A549 (cell line): Measurements from ENCODE around the gene DNAJB6. TPM values are rescaled to one million over a fixed set of nuclear protein-coding genes. Genes with fewer than 3 reads are reported as not detected.

Experiments
- ATAC-seq, 2 experiments: fragments of 200-7000 bp in 1 of 2; fragments of >200 bp in 1 of 2; cut with Nextera tagmentation in 1 of 2; cut with Tn5 transposase in 1 of 2; 3 replicates each; pipeline versions ENCODE4 v1.8.0 to v1.9.1; 2018 to 2020; ENCODE audit warnings: mild to moderate bottlenecking in 1 of 2, moderate library complexity in 1 of 2
- CTCF ChIA-PET: fragments of 300-600 bp; sonication (Branson Sonifier 250); formaldehyde crosslinking; extraction: SDS; loops from one replicate; lab custom pipeline; 2021; ENCODE audit warnings: antibody characterized with exemption, inconsistent platforms; lab: Yijun Ruan, JAX
- POLR2A ChIA-PET: fragments of 350-600 bp; formaldehyde crosslinking; extraction: SDS; loops from one replicate; lab custom pipeline; 2021; ENCODE audit warnings: antibody characterized with exemption, inconsistent platforms; lab: Yijun Ruan, JAX
- DNase-seq, 2 experiments: peaks; one replicate each; pipeline versions ENCODE4 v3.0.0 to v3.0.0-alpha.2; 2011 to 2016; ENCODE audit warnings: low read depth in 1 of 2, low spot score in 1 of 2
- FAIRE-seq: peaks from 2 replicates; lab custom pipeline; 2011; peaks lifted over from hg19 to GRCh38; lab: Jason Lieb, UNC
- H3K27ac ChIP-seq, 2 experiments: fragments of >200 bp; sonication (Bioruptor Twin); formaldehyde crosslinking; 3 replicates each; pipeline ENCODE4 v1.5.1; 2016 to 2017
- H3K4me1 ChIP-seq: fragments of >200 bp; sonication (Bioruptor Twin); formaldehyde crosslinking; 3 replicates; pipeline ENCODE4 v1.6.1; 2016
- H3K4me2 ChIP-seq: fragments of >200 bp; sonication (Bioruptor Twin); formaldehyde crosslinking; 3 replicates; pipeline ENCODE4 v1.6.1; 2016
- H3K4me3 ChIP-seq: fragments of >200 bp; sonication (Bioruptor Twin); formaldehyde crosslinking; 3 replicates; pipeline ENCODE4 v1.5.1; 2016
- H3K9me3 ChIP-seq: fragments of >200 bp; sonication (Bioruptor Twin); formaldehyde crosslinking; 3 replicates; pipeline ENCODE4 v1.6.1; 2016
- CEBPB ChIP-seq, 2 experiments: fragments of >200 bp in 1 of 2; sonication (Bioruptor Twin) in 1 of 2; formaldehyde crosslinking in 1 of 2; IDR thresholded peaks; 2 replicates each; pipeline ENCODE4 v1.6.1; 2012 to 2016
- CHD2 ChIP-seq: fragments of 150-350 bp; IDR thresholded peaks from 2 replicates; pipeline ENCODE4 v1.6.1; 2014; ENCODE audit warnings: low read length; ENCODE audit not compliant: partially characterized antibody
- E2F6 ChIP-seq: IDR thresholded peaks from 2 replicates; pipeline ENCODE4 v1.6.1; 2012; ENCODE audit warnings: low read depth, borderline replicate concordance
- EHF ChIP-seq: fragments of 250-450 bp; sonication (Bioruptor Pico); IDR thresholded peaks from 2 replicates; pipeline ENCODE4 v1.5.0; 2020; ENCODE audit warnings: mild to moderate bottlenecking
- GATA3 ChIP-seq: IDR thresholded peaks from 2 replicates; pipeline ENCODE4 v1.6.1; 2012; ENCODE audit warnings: borderline replicate concordance
- HDAC2 ChIP-seq: fragments of 200-600 bp; sonication (generic); IDR thresholded peaks from 2 replicates; pipeline ENCODE4 v1.6.1; 2016
- HOXB13 ChIP-seq: fragments of 250-450 bp; sonication (Bioruptor Pico); IDR thresholded peaks from 2 replicates; pipeline ENCODE4 v1.5.0; 2020; ENCODE audit warnings: low read depth, mild to moderate bottlenecking, moderate library complexity
- JUN ChIP-seq, 2 experiments: fragments of >200 bp; sonication (Bioruptor Twin); formaldehyde crosslinking; IDR thresholded peaks; 2 replicates in 1 of 2; 3 replicates in 1 of 2; pipeline ENCODE4 v1.6.1; 2016 to 2017
- KDM5A ChIP-seq: fragments of 200-600 bp; sonication (generic); IDR thresholded peaks from 2 replicates; pipeline ENCODE4 v1.6.1; 2016; ENCODE audit warnings: antibody characterized with exemption, mild to moderate bottlenecking
- NPAS2 ChIP-seq: fragments of 250-450 bp; sonication (Bioruptor Pico); IDR thresholded peaks from 2 replicates; pipeline ENCODE4 v1.8.0; 2022; ENCODE audit warnings: mild to moderate bottlenecking, moderate library complexity, borderline replicate concordance
- POLR2AphosphoS2 ChIP-seq: conservative IDR thresholded peaks from 2 replicates; pipeline ENCODE4 v1.6.1; 2012; ENCODE audit warnings: low read length, improper control_type of control experiment, inconsistent platforms
- RAD21 ChIP-seq, 2 experiments: fragments of >200 bp in 1 of 2; sonication (Bioruptor Twin) in 1 of 2; formaldehyde crosslinking in 1 of 2; IDR thresholded peaks in 1 of 2; conservative IDR thresholded peaks in 1 of 2; 2 replicates in 1 of 2; 3 replicates in 1 of 2; pipeline ENCODE4 v1.6.1; 2012 to 2018; ENCODE audit warnings: inconsistent platforms in 1 of 2
- RCOR1 ChIP-seq: fragments of 150-350 bp; IDR thresholded peaks from 2 replicates; pipeline ENCODE4 v1.6.1; 2014; ENCODE audit warnings: antibody characterized with exemption, low read length, low read depth
- ZC3H11A ChIP-seq: fragments of 450-650 bp; IDR thresholded peaks from 2 replicates; pipeline ENCODE4 v1.6.1; 2014; ENCODE audit warnings: antibody characterized with exemption, mild to moderate bottlenecking
- ZNF302 ChIP-seq: fragments of 250-450 bp; sonication (Bioruptor Pico); IDR thresholded peaks from 2 replicates; pipeline ENCODE4 v1.9.0; 2021; ENCODE audit warnings: inconsistent platforms, mild to moderate bottlenecking, moderate library complexity
- ZSCAN20 ChIP-seq: fragments of 250-450 bp; sonication (Bioruptor Pico); IDR thresholded peaks from 2 replicates; pipeline ENCODE4 v1.8.0; 2022; ENCODE audit warnings: mild to moderate bottlenecking, moderate library complexity
- WGBS: methylation state at CpG from one replicate; pipeline ENCODE4 v1.1.6; 2017; ENCODE audit errors: missing lambda C conversion rate; 5-methylcytosine and 5-hydroxymethylcytosine counted together
- polyA plus RNA-seq, 4 experiments: library from polyadenylated mRNA; depleted of rRNA in 3 of 4; stranded (reverse); fragments of >200 nt; fragmentation: RNase III in 1 of 4; extraction: RNeasy Plus Mini Kit Qiagen cat#74134 plus additional on column Dnase treatment in 1 of 4; gene quantifications; 2 replicates in 3 of 4; 3 replicates in 1 of 4; pipeline ENCODE4 v1.2.3, GENCODE V29; 2011 to 2017
- TF ChIP-seq, protein P1 (sequence below): fragments of 150-350 bp; IDR thresholded peaks from 2 replicates; pipeline ENCODE4 v1.6.1; 2014; ENCODE audit warnings: low read depth, mild to moderate bottlenecking, low read length

Gene DNAJB6
- polyA plus RNA-seq, 2 of the 4 experiments (the other 2 are of a cell fraction) = 117 to 136 TPM

DNA sequence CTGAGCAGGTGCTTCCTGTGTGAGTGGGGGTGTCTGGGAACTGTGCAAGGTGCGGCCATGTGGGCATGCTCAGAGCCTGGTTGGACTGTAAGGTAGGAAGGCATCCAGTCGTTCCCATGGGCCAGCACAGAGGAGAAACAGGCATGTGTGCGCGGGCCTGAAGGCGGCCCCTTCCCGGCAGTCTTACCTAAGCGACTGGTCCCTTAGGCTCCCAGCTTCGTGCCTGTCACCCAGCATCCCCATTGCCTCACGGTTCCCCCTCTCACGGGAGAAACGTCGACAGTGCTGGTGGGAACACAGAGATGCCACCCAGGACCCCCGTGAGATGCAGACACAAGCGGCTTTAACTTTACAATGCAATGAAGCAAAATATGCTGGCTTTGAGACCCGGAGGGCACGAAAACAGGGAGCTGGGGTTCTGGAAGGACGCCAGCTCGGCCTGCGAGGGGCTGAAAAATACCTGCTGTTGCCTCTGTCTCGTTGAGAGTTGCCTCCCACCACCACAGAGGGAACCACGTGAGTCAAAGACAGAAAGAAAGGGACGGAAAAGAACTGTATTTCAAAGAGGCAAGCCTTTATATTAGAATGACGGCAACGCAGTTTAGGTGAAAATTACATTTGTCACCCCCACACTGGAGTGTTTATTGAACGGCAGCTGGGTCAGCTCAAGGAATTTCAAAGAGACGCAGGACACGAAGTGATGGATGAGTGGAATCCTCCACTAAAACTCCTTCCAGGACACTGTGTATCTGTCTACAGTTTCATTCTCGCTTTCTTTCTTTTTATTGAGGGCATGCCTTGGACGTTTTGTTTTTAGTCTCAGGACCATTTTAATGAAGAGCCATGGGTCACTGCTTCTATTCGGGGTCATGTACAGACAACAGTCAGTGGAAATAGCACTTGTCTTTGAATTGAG is 128.4 kb downstream of the DNAJB6 start (continued):
- TF ChIP-seq ZSCAN20 (CRISPR knock-in tag) (no peak), ZNF302 (no peak)

DNA sequence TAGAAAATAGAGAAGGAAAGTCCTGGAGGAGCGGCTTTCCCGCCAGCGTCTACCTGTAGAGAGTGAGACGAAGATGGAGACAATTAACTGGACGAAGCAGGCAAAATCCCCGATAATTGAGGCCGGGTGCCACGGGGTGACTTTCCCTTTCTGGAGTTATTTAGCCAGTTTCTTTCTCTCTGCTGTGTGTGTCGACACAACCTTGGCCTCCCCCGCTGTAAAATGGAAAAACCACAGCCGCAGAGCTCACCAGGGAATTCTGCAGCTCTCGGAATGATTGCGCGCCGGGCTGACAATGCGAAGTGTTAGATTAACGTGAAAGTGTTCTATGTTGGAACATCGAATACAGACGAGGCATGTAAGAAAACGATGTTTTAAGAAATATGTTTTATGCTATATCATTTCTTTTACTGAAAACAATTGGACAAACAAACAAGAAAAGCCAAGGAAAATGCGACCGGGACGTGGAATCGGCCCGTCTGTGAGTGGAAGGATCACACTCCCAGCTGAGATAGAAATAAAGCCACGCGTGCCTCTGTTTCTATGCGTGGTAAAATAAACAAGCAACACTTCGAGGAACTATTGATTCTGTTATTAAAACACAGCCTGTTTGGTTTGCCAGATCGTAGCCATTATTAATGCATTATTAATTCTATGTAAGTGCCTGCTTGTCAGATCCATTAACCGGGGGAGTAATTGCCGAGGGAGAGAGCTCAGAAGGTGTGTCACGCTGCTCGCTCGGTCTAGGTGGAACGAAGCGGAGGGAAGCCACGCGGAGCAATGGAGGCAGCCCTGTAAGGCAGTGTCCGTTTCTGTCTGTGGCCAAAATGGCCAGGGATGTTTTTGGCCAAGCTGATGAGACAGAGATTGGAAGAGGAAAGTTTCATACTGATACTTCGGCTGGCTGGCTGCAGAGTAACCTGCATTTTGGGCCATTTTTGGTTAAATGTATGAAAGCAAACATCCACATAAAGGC is 129.4 kb downstream of the DNAJB6 start:
- 61% methylated on average over 41 of the region's 41 CpGs for WGBS
- FAIRE-seq (no peak), ATAC-seq (no peak), DNase-seq (no peak)
- no peak overlapping the region for H3K4me3 ChIP-seq
- H3K4me2 ChIP-seq = no peak overlapping the region
- ChIA-PET POLR2A (no interaction called here), CTCF (interaction anchor here (0.9 kb wide), 1 partner anchor 409 kb away, joined by 3 read pairs; no protein-coding TSS in a partner anchor)
- TF ChIP-seq E2F6 (no peak), ZC3H11A (no peak), CEBPB (IDR thresholded peaks at IDR 0.05) (no peak), RAD21 (conservative IDR thresholded peaks at IDR 0.05 in 1 of 2, IDR thresholded peaks at IDR 0.05 in 1 of 2) (no peak), CHD2 (no peak), GATA3 (no peak), HOXB13 (CRISPR knock-in tag) (no peak), KDM5A (no peak)
- no peak overlapping the region for H3K27ac ChIP-seq
- H3K9me3 ChIP-seq = no peaks in the 10 kb centered on the region
- H3K4me1 ChIP-seq = no peaks in the 10 kb centered on the region

GRCh38 chr7:157466867-157467261 is 130.1 kb downstream of the DNAJB6 start:
- TF ChIP-seq, protein P1, sequence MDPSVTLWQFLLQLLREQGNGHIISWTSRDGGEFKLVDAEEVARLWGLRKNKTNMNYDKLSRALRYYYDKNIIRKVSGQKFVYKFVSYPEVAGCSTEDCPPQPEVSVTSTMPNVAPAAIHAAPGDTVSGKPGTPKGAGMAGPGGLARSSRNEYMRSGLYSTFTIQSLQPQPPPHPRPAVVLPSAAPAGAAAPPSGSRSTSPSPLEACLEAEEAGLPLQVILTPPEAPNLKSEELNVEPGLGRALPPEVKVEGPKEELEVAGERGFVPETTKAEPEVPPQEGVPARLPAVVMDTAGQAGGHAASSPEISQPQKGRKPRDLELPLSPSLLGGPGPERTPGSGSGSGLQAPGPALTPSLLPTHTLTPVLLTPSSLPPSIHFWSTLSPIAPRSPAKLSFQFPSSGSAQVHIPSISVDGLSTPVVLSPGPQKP = no peak
- no peak for TF ChIP-seq GATA3
- TF ChIP-seq HDAC2 = no peak
- no peak for TF ChIP-seq NPAS2
- no peak for TF ChIP-seq RCOR1
- TF ChIP-seq POLR2AphosphoS2 = no peak
- no peak for TF ChIP-seq EHF
- no peak for TF ChIP-seq JUN (IDR thresholded peaks at IDR 0.05)
- Histone ChIP-seq H3K27ac (no peak overlapping the region), H3K9me3 (peaks cover 2% of the 10 kb centered on the region; the same call in 1 of the 3 replicates), H3K4me3 (no peak overlapping the region), H3K4me2 (no peak overlapping the region), H3K4me1 (no peaks in the 10 kb centered on the region)
- 42% methylated on average over 11 of the region's 12 CpGs for WGBS
- CTCF ChIA-PET = interaction anchor here (0.9 kb wide), 1 partner anchor 408 kb away, joined by 3 read pairs; no protein-coding TSS in a partner anchor
- no peak for DNase-seq
- peak; percentile 25 to 67; a peak in 3 of 6 replicates for ATAC-seq
- no peak for FAIRE-seq
- POLR2A ChIA-PET = no interaction called here

Other genes starting within 250 kb of the DNAJB6 start
- 64.5 and 73.2 TPM in 2 replicates for gene UBE3C, start 198.1 kb upstream of the DNAJB6 start, polyA plus RNA-seq (2011; rRNA removed)
- 52.1 to 52.8 TPM (median 52.2 TPM) in 3 replicates for gene UBE3C, start 198.1 kb upstream of the DNAJB6 start, polyA plus RNA-seq (2017; fragmentation: RNase III; extraction: RNeasy Plus Mini Kit Qiagen cat#74134 plus additional on column Dnase treatment)